ENCODE data around the gene HAPLN3.

HAPLN3 gene

GRCh38 chr15:88909956-88910831 is 14.8 kb upstream of the HAPLN3 start:
- DNase-seq, result no peak

GRCh38 chr15:88908697-88909621 is 13.6 kb upstream of the HAPLN3 start:
- DNase-seq, result no peak

- no peak for DNase-seq
Measured at GRCh38 chr15:88908123-88908522, 12.8 kb upstream of the HAPLN3 start.

- DNase-seq, result no peak
Measured at GRCh38 chr15:88907111-88907510, 11.8 kb upstream of the HAPLN3 start.

- DNase-seq, result no peak
Measured at GRCh38 chr15:88906551-88906950, 11.2 kb upstream of the HAPLN3 start.

GRCh38 chr15:88906130-88906529 is 10.8 kb upstream of the HAPLN3 start:
- DNase-seq, result no peak

- no peak for DNase-seq
Measured at GRCh38 chr15:88905576-88905975, 10.2 kb upstream of the HAPLN3 start.

GRCh38 chr15:88904624-88905327 is 9.4 kb upstream of the HAPLN3 start:
- DNase-seq, result peak; percentile 5

GRCh38 chr15:88904257-88904623 is 8.9 kb upstream of the HAPLN3 start:
- DNase-seq, result no peak

- DNase-seq, result no peak
Measured at GRCh38 chr15:88902846-88903245, 7.5 kb upstream of the HAPLN3 start.

GRCh38 chr15:88902221-88902835 is 7.0 kb upstream of the HAPLN3 start:
- DNase-seq, result no peak

GRCh38 chr15:88901508-88902220 is 6.3 kb upstream of the HAPLN3 start:
- DNase-seq, result no peak

GRCh38 chr15:88900982-88901418 is 5.7 kb upstream of the HAPLN3 start:
- no peak for DNase-seq

GRCh38 chr15:88900309-88900981 is 5.1 kb upstream of the HAPLN3 start:
- DNase-seq, result no peak

GRCh38 chr15:88899251-88899650 is 3.9 kb upstream of the HAPLN3 start:
- no peak for DNase-seq

GRCh38 chr15:88898736-88899135 is 3.4 kb upstream of the HAPLN3 start:
- DNase-seq, result no peak

GRCh38 chr15:88897456-88898194 is 2.3 kb upstream of the HAPLN3 start:
- DNase-seq, result no peak

- DNase-seq, result no peak
Measured at GRCh38 chr15:88897142-88897455, 1.8 kb upstream of the HAPLN3 start.

- no peak for DNase-seq
Measured at GRCh38 chr15:88896333-88897033, 1.1 kb upstream of the HAPLN3 start.

- no peak for DNase-seq
Measured at GRCh38 chr15:88894348-88894818, 961 bp downstream of the HAPLN3 start.

Measured in NCI-H2081 treated with DMSO at 0.1 percent for 48 hours (cell line).